ENCODE measurements around the gene MYL2.

MYL2 gene

GRCh38 chr12:110907583-110907982 is 12.8 kb downstream of the MYL2 start:
- POLR2A ChIA-PET, result no interaction called here
- no peak for DNase-seq (ENCODE audit: extremely low spot score)
- CTCF ChIA-PET, result interaction anchor here (0.6 to 1.1 kb wide), 2 partner anchors 13 to 16 kb away, joined by 3 read pairs; no protein-coding TSS in a partner anchor

DNA sequence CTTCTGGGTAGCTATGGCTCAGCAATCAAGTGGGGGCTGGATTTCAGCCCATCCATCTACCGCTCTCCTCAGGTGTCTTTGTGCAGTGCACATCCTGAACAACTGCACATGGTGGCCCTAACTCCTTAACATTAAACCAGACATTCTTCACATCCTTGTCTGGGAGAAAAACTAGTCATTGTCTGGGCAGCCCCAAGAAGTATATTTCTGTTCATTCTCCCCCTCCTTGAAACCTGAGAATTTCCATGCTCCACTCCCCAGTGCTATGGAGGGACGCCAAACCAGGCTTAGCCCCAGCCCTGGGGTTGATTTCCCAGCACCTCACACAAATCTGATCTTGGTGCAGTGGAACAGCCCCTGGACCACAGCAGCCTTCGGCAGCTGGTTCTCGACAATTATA is 13.4 kb downstream of the MYL2 start:
- POLR2A ChIA-PET, result no interaction called here
- CTCF ChIA-PET, result interaction anchor here (1.1 kb wide), 1 partner anchor 12 kb away, joined by 3 read pairs; no protein-coding TSS in a partner anchor
- TF ChIP-seq ELF4 (IDR thresholded peaks at IDR 0.05), result no peak
- no peak for TF ChIP-seq FOXK2 (IDR thresholded peaks at IDR 0.05)
- DNase-seq (ENCODE audit: extremely low spot score), result no peak

More at GRCh38 chr12:110907583-110907982, 12.8 kb downstream of the MYL2 start:
- TF ChIP-seq ZNF384 (IDR thresholded peaks at IDR 0.05) (no peak), HDGF (IDR thresholded peaks at IDR 0.05; ENCODE audit: borderline replicate concordance) (no peak), FOXM1 (IDR thresholded peaks at IDR 0.05; ENCODE audit: borderline replicate concordance) (no peak), NFRKB (IDR thresholded peaks at IDR 0.05) (no peak), SP1 (IDR thresholded peaks at IDR 0.05) (no peak), PKNOX1 (IDR thresholded peaks at IDR 0.05) (no peak), LEF1 (IDR thresholded peaks at IDR 0.05; ENCODE audit: borderline replicate concordance) (no peak), TARDBP (IDR thresholded peaks at IDR 0.05) (no peak), L3MBTL2 (conservative IDR thresholded peaks at IDR 0.05) (no peak), FOXK2 (IDR thresholded peaks at IDR 0.05) (no peak), FOXA1 (IDR thresholded peaks at IDR 0.05) (no peak), CTBP1 (IDR thresholded peaks at IDR 0.05; ENCODE audit: borderline replicate concordance) (no peak), ELF4 (IDR thresholded peaks at IDR 0.05) (no peak), SUZ12 (IDR thresholded peaks at IDR 0.05) (no peak)

GRCh38 chr12:110906516-110906915 is 13.9 kb downstream of the MYL2 start:
- no peak for TF ChIP-seq FOXM1 (IDR thresholded peaks at IDR 0.05; ENCODE audit: borderline replicate concordance)
- no peak for TF ChIP-seq TARDBP (IDR thresholded peaks at IDR 0.05)
- no peak for TF ChIP-seq FOXK2 (IDR thresholded peaks at IDR 0.05)
- TF ChIP-seq SP1 (IDR thresholded peaks at IDR 0.05), result no peak
- TF ChIP-seq CTBP1 (IDR thresholded peaks at IDR 0.05; ENCODE audit: borderline replicate concordance), result no peak
- TF ChIP-seq BHLHE40 (IDR thresholded peaks at IDR 0.05; ENCODE audit: borderline replicate concordance), result no peak
- TF ChIP-seq SUZ12 (IDR thresholded peaks at IDR 0.05), result no peak
- no peak for TF ChIP-seq HDGF (IDR thresholded peaks at IDR 0.05; ENCODE audit: borderline replicate concordance)
- TF ChIP-seq ZNF384 (IDR thresholded peaks at IDR 0.05), result no peak
- no peak for TF ChIP-seq LEF1 (IDR thresholded peaks at IDR 0.05; ENCODE audit: borderline replicate concordance)
- no peak for TF ChIP-seq ARNT (IDR thresholded peaks at IDR 0.05)
- TF ChIP-seq ELF4 (IDR thresholded peaks at IDR 0.05), result no peak
- TF ChIP-seq PKNOX1 (IDR thresholded peaks at IDR 0.05), result no peak
- TF ChIP-seq L3MBTL2 (conservative IDR thresholded peaks at IDR 0.05), result no peak
- TF ChIP-seq FOXA1 (IDR thresholded peaks at IDR 0.05), result no peak
- POLR2A ChIA-PET, result no interaction called here
- CTCF ChIA-PET, result interaction anchor here (1.1 kb wide), 1 partner anchor 12 kb away, joined by 3 read pairs; no protein-coding TSS in a partner anchor
- no peak for DNase-seq (ENCODE audit: extremely low spot score)

DNA sequence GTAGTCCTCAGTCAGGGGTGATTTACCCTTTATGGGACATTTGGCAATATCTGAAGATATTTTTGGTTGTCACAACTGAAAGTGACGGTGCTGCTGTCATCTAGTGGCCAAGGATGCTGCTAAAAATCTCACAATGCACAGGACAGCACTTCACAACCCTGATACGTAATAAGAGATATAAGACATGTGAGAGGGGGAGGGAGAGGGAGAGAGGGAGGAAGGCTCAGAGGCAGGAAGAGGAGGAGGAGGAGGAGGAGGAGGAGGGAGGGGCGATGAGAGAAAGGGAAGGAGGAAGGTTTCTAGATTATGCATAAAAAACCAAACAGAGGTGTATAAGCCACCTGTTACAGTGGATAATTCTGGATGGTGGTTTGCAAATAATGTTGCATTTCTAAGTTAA is 14.3 kb downstream of the MYL2 start:
- DNase-seq (ENCODE audit: extremely low spot score), result no peak
- TF ChIP-seq BHLHE40 (IDR thresholded peaks at IDR 0.05; ENCODE audit: borderline replicate concordance) (no peak), ELF4 (IDR thresholded peaks at IDR 0.05) (no peak), SP1 (IDR thresholded peaks at IDR 0.05) (no peak), SUZ12 (IDR thresholded peaks at IDR 0.05) (no peak), FOXM1 (IDR thresholded peaks at IDR 0.05; ENCODE audit: borderline replicate concordance) (no peak), ZNF384 (IDR thresholded peaks at IDR 0.05) (no peak), CTBP1 (IDR thresholded peaks at IDR 0.05; ENCODE audit: borderline replicate concordance) (no peak)
- ChIA-PET POLR2A (no interaction called here), CTCF (no interaction called here)

DNA sequence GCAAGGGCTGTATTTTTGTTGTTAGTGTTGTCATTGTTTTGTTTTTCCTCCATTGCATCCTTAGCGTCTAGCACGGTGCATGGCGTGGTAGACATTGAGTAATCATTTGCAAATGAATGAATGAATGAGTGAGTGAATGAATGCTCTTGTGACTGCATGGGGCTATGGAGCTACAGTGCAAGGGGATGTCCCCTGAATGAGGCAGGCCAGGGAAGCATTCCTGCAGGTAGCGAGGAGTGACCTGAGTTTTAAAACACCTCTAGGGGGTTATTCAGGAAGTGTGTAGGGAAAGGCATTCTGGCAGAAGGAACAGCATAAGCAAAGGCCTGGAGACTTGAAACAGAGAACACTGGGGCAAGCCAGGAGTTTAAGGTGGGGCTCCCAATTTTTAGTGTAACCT is 16.9 kb downstream of the MYL2 start:
- DNase-seq (ENCODE audit: extremely low spot score), result no peak
- ChIA-PET POLR2A (interaction anchor here (0.6 kb wide), 1 partner anchor 418 kb away, joined by 3 read pairs; no protein-coding TSS in a partner anchor), CTCF (no interaction called here)
- TF ChIP-seq SP1 (IDR thresholded peaks at IDR 0.05) (no peak), CTBP1 (IDR thresholded peaks at IDR 0.05; ENCODE audit: borderline replicate concordance) (no peak), ARNT (IDR thresholded peaks at IDR 0.05) (no peak), FOXM1 (IDR thresholded peaks at IDR 0.05; ENCODE audit: borderline replicate concordance) (no peak), NFRKB (IDR thresholded peaks at IDR 0.05) (no peak), LEF1 (IDR thresholded peaks at IDR 0.05; ENCODE audit: borderline replicate concordance) (no peak), BHLHE40 (IDR thresholded peaks at IDR 0.05; ENCODE audit: borderline replicate concordance) (no peak), ELF4 (IDR thresholded peaks at IDR 0.05) (no peak), FOXA1 (IDR thresholded peaks at IDR 0.05) (no peak), ZNF384 (IDR thresholded peaks at IDR 0.05) (no peak), SUZ12 (IDR thresholded peaks at IDR 0.05) (no peak), FOXK2 (IDR thresholded peaks at IDR 0.05) (no peak), HDGF (IDR thresholded peaks at IDR 0.05; ENCODE audit: borderline replicate concordance) (no peak), PKNOX1 (IDR thresholded peaks at IDR 0.05) (no peak), TARDBP (IDR thresholded peaks at IDR 0.05) (no peak), L3MBTL2 (conservative IDR thresholded peaks at IDR 0.05) (no peak)

DNA sequence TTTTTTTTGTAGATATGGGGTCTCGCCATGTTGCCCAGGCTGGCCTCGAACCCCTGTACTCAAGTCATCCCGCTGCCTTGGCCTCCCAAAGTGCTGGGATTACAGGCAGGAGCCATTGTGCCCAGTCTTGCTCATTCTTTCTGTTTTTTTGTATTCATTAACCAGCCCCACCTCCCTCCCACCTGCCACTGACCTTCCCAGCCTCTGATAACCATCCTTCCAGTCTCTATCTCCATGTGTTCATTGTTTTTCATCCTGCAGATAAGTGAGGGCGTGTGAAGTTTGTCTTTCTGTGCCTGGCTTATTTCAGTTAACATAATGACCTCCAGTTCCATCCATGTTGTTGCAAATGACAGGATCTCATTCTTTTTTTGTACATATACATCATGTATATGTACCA is 19.0 kb downstream of the MYL2 start:
- TF ChIP-seq FOXM1 (IDR thresholded peaks at IDR 0.05; ENCODE audit: borderline replicate concordance) (no peak), CTBP1 (IDR thresholded peaks at IDR 0.05; ENCODE audit: borderline replicate concordance) (no peak), SP1 (IDR thresholded peaks at IDR 0.05) (no peak), NFRKB (IDR thresholded peaks at IDR 0.05) (no peak), HDGF (IDR thresholded peaks at IDR 0.05; ENCODE audit: borderline replicate concordance) (no peak), TARDBP (IDR thresholded peaks at IDR 0.05) (no peak), L3MBTL2 (conservative IDR thresholded peaks at IDR 0.05) (no peak), LEF1 (IDR thresholded peaks at IDR 0.05; ENCODE audit: borderline replicate concordance) (no peak), ARNT (IDR thresholded peaks at IDR 0.05) (no peak), BHLHE40 (IDR thresholded peaks at IDR 0.05; ENCODE audit: borderline replicate concordance) (no peak), ZNF384 (IDR thresholded peaks at IDR 0.05) (no peak), FOXK2 (IDR thresholded peaks at IDR 0.05) (no peak), ELF4 (IDR thresholded peaks at IDR 0.05) (no peak), SUZ12 (IDR thresholded peaks at IDR 0.05) (no peak), PKNOX1 (IDR thresholded peaks at IDR 0.05) (no peak), FOXA1 (IDR thresholded peaks at IDR 0.05) (no peak)
- POLR2A ChIA-PET, result no interaction called here
- DNase-seq (ENCODE audit: extremely low spot score), result no peak
- CTCF ChIA-PET, result no interaction called here

Data from HEK293T (cell line).